T-cell (primary cell): ENCODE data around the gene KCNIP3. TPM values are rescaled to one million over a fixed set of nuclear protein-coding genes. Genes with fewer than 3 reads are reported as not detected.

Source experiments
- ATAC-seq, 4 experiments: fragments of 200-7000 bp in 3 of 4; fragments of 150-1000 bp in 1 of 4; cut with Tn5 transposase; replicated peaks in 1 of 4; 1 replicate in 3 of 4; 2 replicates in 1 of 4; pipeline ENCODE4 v1.10.0; 2021; ENCODE audit warnings: moderate library complexity in 3 of 4, mild to moderate bottlenecking in 2 of 4, moderate number of reproducible peaks in 1 of 4
- CTCF ChIA-PET, 2 donors: fragments of 300-600 bp; sonication (Branson Sonifier 250); formaldehyde crosslinking; loops; one replicate each; lab custom pipeline; 2022; ENCODE audit warnings: antibody characterized with exemption in 2 of 2; lab: Charles Lee
- POLR2A ChIA-PET, 2 donors: fragments of 300-600 bp; sonication (Branson Sonifier 250); formaldehyde crosslinking; loops; one replicate each; lab custom pipeline; 2022; ENCODE audit warnings: antibody characterized with exemption in 2 of 2; lab: Charles Lee
- DNase-seq, 35 experiments: peaks; one replicate each; pipeline versions ENCODE4 v3.0.0 to v3.0.0-alpha.2; 2013 to 2023
- H3K27ac ChIP-seq: one replicate; pipeline ENCODE4 v1.5.1; 2013; ENCODE audit warnings: low read length
- H3K27me3 ChIP-seq, 2 experiments: replicated peaks in 1 of 2; 1 replicate in 1 of 2; 2 replicates in 1 of 2; pipeline versions ENCODE4 v1.6.1 to v1.7.0; 2013; ENCODE audit warnings: low read length in 1 of 2, mixed read lengths in 1 of 2; ENCODE audit not compliant: control insufficient read depth in 2 of 2, insufficient read depth in 2 of 2; ENCODE audit errors: extremely low read depth in 1 of 2
- H3K36me3 ChIP-seq, 2 donors: 1 replicate in 1 of 2; 2 replicates in 1 of 2; pipeline versions ENCODE4 v1.6.1 to v1.7.0; 2013; ENCODE audit warnings: low read length in 1 of 2; ENCODE audit not compliant: control insufficient read depth in 2 of 2, insufficient read depth in 1 of 2; ENCODE audit errors: extremely low read depth in 1 of 2
- H3K4me1 ChIP-seq, 2 experiments: 1 replicate in 1 of 2; 2 replicates in 1 of 2; pipeline versions ENCODE4 v1.6.1 to v1.7.0; 2013; ENCODE audit warnings: low read length in 2 of 2, mixed read lengths in 1 of 2; ENCODE audit not compliant: insufficient read depth in 2 of 2, control insufficient read depth in 1 of 2; ENCODE audit errors: extremely low read depth in 1 of 2
- H3K4me3 ChIP-seq, 2 donors: 1 replicate in 1 of 2; 2 replicates in 1 of 2; pipeline versions ENCODE4 v1.5.1 to v1.7.0; 2013; ENCODE audit warnings: mild to moderate bottlenecking in 2 of 2, low read length in 1 of 2, moderate library complexity in 1 of 2; ENCODE audit not compliant: control insufficient read depth in 1 of 2; ENCODE audit errors: extremely low read depth in 1 of 2
- H3K9me3 ChIP-seq: 2 replicates; pipeline ENCODE4 v1.7.0; 2013
- H3K27ac Mint-ChIP-seq, 2 donors: one replicate each; pipeline ENCODE4 v1.8.0; 2020 to 2021; ENCODE audit warnings: mild to moderate bottlenecking in 2 of 2, mixed read lengths in 2 of 2
- H3K27me3 Mint-ChIP-seq, 2 donors: one replicate each; pipeline ENCODE4 v1.8.0; 2021 to 2022; ENCODE audit warnings: mixed read lengths in 2 of 2
- H3K36me3 Mint-ChIP-seq: one replicate; pipeline ENCODE4 v1.8.0; 2021; ENCODE audit warnings: mixed read lengths
- H3K4me1 Mint-ChIP-seq, 3 donors: one replicate each; pipeline ENCODE4 v1.8.0; 2020 to 2022; ENCODE audit warnings: mixed read lengths in 3 of 3, mild to moderate bottlenecking in 1 of 3
- H3K4me3 Mint-ChIP-seq, 3 donors: one replicate each; pipeline ENCODE4 v1.8.0; 2020 to 2022; ENCODE audit warnings: mild to moderate bottlenecking in 3 of 3, mixed read lengths in 3 of 3, moderate library complexity in 3 of 3
- H3K9me3 Mint-ChIP-seq, 3 donors: one replicate each; pipeline ENCODE4 v1.8.0; 2020 to 2022; ENCODE audit warnings: mixed read lengths in 3 of 3
- WGBS: methylation state at CpG from one replicate; pipeline ENCODE4 v1.1.5; 2013; ENCODE audit warnings: missing lambda C conversion rate; ENCODE audit not compliant: insufficient coverage; 5-methylcytosine and 5-hydroxymethylcytosine counted together
- total RNA-seq, 35 experiments: library from RNA in 6 of 35; stranded (reverse) in 6 of 35; fragments of 120-200 nt in 1 of 35; gene quantifications; one replicate each; pipeline versions ENCODE4 v1.2.1 to v1.2.4 and lab custom pipeline; 2013 to 2026

Gene KCNIP3
- total RNA-seq, 5 donors from 2014 or later (not counting 1 experiment from before 2014, with no cell fraction given), result not detected

GRCh38 chr2:95329891-95330793 is 33.0 kb downstream of the KCNIP3 start:
- H3K4me3 Mint-ChIP-seq, result no peak overlapping the region
- ChIA-PET POLR2A (no interaction called here), CTCF (no interaction called here)
- Histone ChIP-seq H3K27me3 (peaks cover 0 to 11% of the 10 kb centered on the region in 2 experiments), H3K9me3 (no peaks in the 10 kb centered on the region), H3K4me3 (no peak overlapping the region), H3K27ac (no peak overlapping the region), H3K4me1 (no peaks in the 10 kb centered on the region), H3K36me3 (no peaks in the 10 kb centered on the region)
- H3K4me1 Mint-ChIP-seq, result no peaks in the 10 kb centered on the region
- H3K36me3 Mint-ChIP-seq, result no peaks in the 10 kb centered on the region
- no peak overlapping the region for H3K27ac Mint-ChIP-seq
- DNase-seq, result no peak
- no peaks in the 10 kb centered on the region for H3K27me3 Mint-ChIP-seq
- WGBS, result 84% methylated on average over 15 of the region's 23 CpGs
- ATAC-seq, result no peak
- no peaks in the 10 kb centered on the region for H3K9me3 Mint-ChIP-seq

DNA sequence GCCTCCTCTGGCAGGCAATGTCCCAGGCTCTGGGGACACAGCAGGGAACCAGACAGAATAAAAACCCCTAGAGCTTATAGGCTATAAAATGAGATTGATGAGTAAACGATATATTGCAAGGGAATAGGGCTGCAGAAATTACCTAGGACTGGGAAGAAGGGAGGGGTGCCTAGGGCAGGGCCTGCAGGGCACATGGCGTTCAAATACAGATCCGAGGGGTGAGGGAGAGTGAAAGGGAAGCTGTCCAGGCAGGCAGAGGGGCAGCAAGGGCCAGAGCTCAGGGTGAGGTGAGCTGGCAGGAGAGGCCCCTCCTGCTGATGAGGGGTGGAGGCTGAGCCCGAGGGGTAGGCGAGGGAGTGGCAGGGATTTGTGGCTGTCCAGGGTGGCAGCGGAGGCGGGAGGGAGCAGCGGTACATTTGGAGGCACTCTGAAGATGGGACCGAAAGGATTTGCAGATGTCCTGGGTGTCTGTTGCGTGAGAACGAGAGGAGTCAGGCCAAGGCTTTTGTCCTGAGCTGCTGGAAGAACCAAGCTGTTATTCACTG is 33.7 kb downstream of the KCNIP3 start:
- ChIA-PET POLR2A (no interaction called here), CTCF (no interaction called here)
- H3K27ac ChIP-seq, result no peak overlapping the region
- Mint-ChIP-seq H3K4me1 (no peaks in the 10 kb centered on the region), H3K27me3 (no peaks in the 10 kb centered on the region), H3K9me3 (no peaks in the 10 kb centered on the region), H3K36me3 (no peaks in the 10 kb centered on the region), H3K27ac (no peak overlapping the region), H3K4me3 (no peak overlapping the region)
- DNase-seq (no peak), ATAC-seq (no peak)
- no peaks in the 10 kb centered on the region for H3K9me3 ChIP-seq
- no peaks in the 10 kb centered on the region for H3K36me3 ChIP-seq
- no peaks in the 10 kb centered on the region for H3K4me1 ChIP-seq
- WGBS, result 86% methylated on average over 11 of the region's 11 CpGs
- peaks cover 0 to 11% of the 10 kb centered on the region in 2 experiments for H3K27me3 ChIP-seq
- no peak overlapping the region for H3K4me3 ChIP-seq

DNA sequence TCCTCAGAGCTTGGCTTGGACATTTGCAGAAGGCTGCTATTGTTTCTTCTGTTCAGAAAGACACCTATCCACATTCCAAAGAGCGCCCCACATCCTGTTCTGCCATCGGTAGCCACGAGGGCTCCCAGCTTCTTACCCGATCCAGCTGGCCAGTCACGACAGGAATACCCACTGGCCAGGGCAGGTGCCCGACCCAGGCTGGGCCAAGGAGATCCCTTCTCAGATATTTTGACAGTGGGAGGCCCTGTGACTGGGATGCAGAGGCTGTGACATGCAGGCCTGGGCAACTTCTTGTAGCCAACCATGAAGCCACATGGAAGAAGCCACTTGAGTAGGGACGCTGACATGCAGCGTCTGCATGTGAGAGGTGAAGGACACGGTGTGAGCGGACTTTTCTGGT is 34.5 kb downstream of the KCNIP3 start:
- Histone ChIP-seq H3K4me1 (no peaks in the 10 kb centered on the region), H3K27ac (no peak overlapping the region), H3K36me3 (no peaks in the 10 kb centered on the region), H3K4me3 (no peak overlapping the region), H3K27me3 (peaks cover 0 to 11% of the 10 kb centered on the region in 2 experiments), H3K9me3 (no peaks in the 10 kb centered on the region)
- no peak overlapping the region for H3K27ac Mint-ChIP-seq
- POLR2A ChIA-PET, result no interaction called here
- no peaks in the 10 kb centered on the region for H3K36me3 Mint-ChIP-seq
- H3K4me3 Mint-ChIP-seq, result no peak overlapping the region
- H3K9me3 Mint-ChIP-seq, result no peaks in the 10 kb centered on the region
- DNase-seq (no peak), ATAC-seq (no peak)
- 90% methylated on average over 8 of the region's 10 CpGs for WGBS
- CTCF ChIA-PET, result no interaction called here
- no peaks in the 10 kb centered on the region for H3K4me1 Mint-ChIP-seq
- no peaks in the 10 kb centered on the region for H3K27me3 Mint-ChIP-seq

GRCh38 chr2:95332036-95332435 is 34.9 kb downstream of the KCNIP3 start:
- H3K4me3 ChIP-seq, result no peak overlapping the region
- ChIA-PET POLR2A (no interaction called here), CTCF (no interaction called here)
- no peaks in the 10 kb centered on the region for H3K4me1 ChIP-seq
- no peaks in the 10 kb centered on the region for H3K36me3 ChIP-seq
- no peaks in the 10 kb centered on the region for H3K4me1 Mint-ChIP-seq
- no peaks in the 10 kb centered on the region for H3K36me3 Mint-ChIP-seq
- DNase-seq (no peak), ATAC-seq (no peak)
- peaks cover 0 to 15% of the 10 kb centered on the region in 2 experiments for H3K27me3 ChIP-seq
- H3K9me3 ChIP-seq, result no peaks in the 10 kb centered on the region
- 96% methylated on average over 3 of the region's 8 CpGs for WGBS
- no peak overlapping the region for H3K4me3 Mint-ChIP-seq
- no peak overlapping the region for H3K27ac ChIP-seq
- no peaks in the 10 kb centered on the region for H3K27me3 Mint-ChIP-seq
- H3K9me3 Mint-ChIP-seq, result no peaks in the 10 kb centered on the region
- no peak overlapping the region for H3K27ac Mint-ChIP-seq

GRCh38 chr2:95333056-95333455 is 35.9 kb downstream of the KCNIP3 start:
- Mint-ChIP-seq H3K4me3 (no peak overlapping the region), H3K4me1 (no peaks in the 10 kb centered on the region), H3K27ac (no peak overlapping the region), H3K36me3 (no peaks in the 10 kb centered on the region), H3K9me3 (no peaks in the 10 kb centered on the region), H3K27me3 (peaks cover 0 to 1% of the 10 kb centered on the region in 2 donors)
- Histone ChIP-seq H3K4me1 (no peaks in the 10 kb centered on the region), H3K9me3 (no peaks in the 10 kb centered on the region), H3K27me3 (peaks cover 0 to 19% of the 10 kb centered on the region in 2 experiments), H3K4me3 (no peak overlapping the region), H3K36me3 (no peaks in the 10 kb centered on the region), H3K27ac (no peak overlapping the region)
- CTCF ChIA-PET, result no interaction called here
- ATAC-seq (no peak), DNase-seq (no peak)
- POLR2A ChIA-PET, result no interaction called here
- WGBS, result 86% methylated on average over 3 of the region's 7 CpGs

DNA sequence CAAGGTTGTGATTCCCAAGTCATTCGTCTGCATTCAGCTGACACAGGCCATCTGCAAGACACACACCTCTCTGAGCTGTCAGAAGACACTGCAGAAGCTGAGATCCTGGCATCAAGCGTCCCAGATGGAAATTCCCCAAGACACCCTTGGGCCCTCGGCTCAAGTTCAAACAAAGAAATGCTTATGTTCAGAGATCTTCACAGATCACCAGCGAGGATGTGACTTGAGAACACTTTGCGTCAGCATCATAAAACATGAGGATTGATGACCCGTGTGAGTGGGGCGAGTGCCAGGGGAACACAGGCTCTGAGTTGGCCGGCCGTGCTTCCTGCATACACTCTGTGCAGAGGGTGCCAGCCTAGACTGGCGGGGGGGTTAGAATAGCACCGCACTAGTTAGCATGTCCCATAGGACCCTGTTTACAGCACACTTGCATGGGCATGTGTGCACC is 36.8 kb downstream of the KCNIP3 start:
- ATAC-seq, result no peak
- peaks cover 0 to 20% of the 10 kb centered on the region in 2 experiments for H3K27me3 ChIP-seq
- Mint-ChIP-seq H3K4me1 (no peaks in the 10 kb centered on the region), H3K27ac (no peak overlapping the region), H3K36me3 (no peaks in the 10 kb centered on the region), H3K27me3 (peaks cover 0 to 1% of the 10 kb centered on the region in 2 donors), H3K9me3 (no peaks in the 10 kb centered on the region), H3K4me3 (no peak overlapping the region)
- ChIA-PET CTCF (no interaction called here), POLR2A (no interaction called here)
- no peak for DNase-seq
- no peak overlapping the region for H3K27ac ChIP-seq
- no peaks in the 10 kb centered on the region for H3K36me3 ChIP-seq
- H3K9me3 ChIP-seq, result no peaks in the 10 kb centered on the region
- WGBS, result 89% methylated on average over 10 of the region's 11 CpGs
- H3K4me3 ChIP-seq, result no peak overlapping the region
- H3K4me1 ChIP-seq, result no peaks in the 10 kb centered on the region
